ENCODE measurements around the gene DNAJC4. TPM values are rescaled to one million over a fixed set of nuclear protein-coding genes. Genes with fewer than 3 reads are reported as not detected.

Gene DNAJC4
- polyA plus RNA-seq, 1 donor from 2014 or later = 20.3 TPM

- TF ChIP-seq CTCF (IDR thresholded peaks at IDR 0.05; ENCODE audit: poor library complexity, severe bottlenecking) = no peak
Measured at GRCh38 chr11:64219755-64220154, 10.6 kb upstream of the DNAJC4 start (continued).

- H3K36me3 ChIP-seq (ENCODE audit: insufficient read depth, low read length) = no peaks in the 10 kb centered on the region
- H3K9ac ChIP-seq (ENCODE audit: low read length) = no peak overlapping the region
- no peak for TF ChIP-seq CTCF (IDR thresholded peaks at IDR 0.05; ENCODE audit: poor library complexity, severe bottlenecking)
- no peak for TF ChIP-seq RAD21 (conservative IDR thresholded peaks at IDR 0.05)
- TF ChIP-seq EZH2 (IDR thresholded peaks at IDR 0.05; ENCODE audit: borderline replicate concordance, insufficient read depth, low read length, poor library complexity, severe bottlenecking) = no peak
- no peak for TF ChIP-seq MXI1 (conservative IDR thresholded peaks at IDR 0.05; ENCODE audit: poor library complexity, severe bottlenecking)
- no peak for TF ChIP-seq EP300 (conservative IDR thresholded peaks at IDR 0.05; ENCODE audit: poor library complexity, severe bottlenecking)
- no peak for TF ChIP-seq TAF1 (IDR thresholded peaks at IDR 0.05; ENCODE audit: low read depth)
- no peak for TF ChIP-seq REST (IDR thresholded peaks at IDR 0.05; ENCODE audit: borderline replicate concordance)
- no peak for TF ChIP-seq SMC3 (conservative IDR thresholded peaks at IDR 0.05; ENCODE audit: poor library complexity)
- no peak for TF ChIP-seq POLR2AphosphoS5 (IDR thresholded peaks at IDR 0.05)
- no peak overlapping the region for H3K27ac ChIP-seq (ENCODE audit: low read length)
- no peaks in the 10 kb centered on the region for H3K9me3 ChIP-seq (ENCODE audit: low read length)
- no peaks in the 10 kb centered on the region for H4K20me1 ChIP-seq (ENCODE audit: insufficient read depth)
- H3K9me2 ChIP-seq (ENCODE audit: insufficient read depth, low read length) = no peaks in the 10 kb centered on the region
- H3F3A ChIP-seq (ENCODE audit: insufficient read depth, low read length, poor library complexity, severe bottlenecking) = no peaks in the 10 kb centered on the region
- H3K4me2 ChIP-seq (ENCODE audit: low read length) = no peak overlapping the region
- no peaks in the 10 kb centered on the region for H3K27me3 ChIP-seq (ENCODE audit: insufficient read depth, low read depth, low read length)
- H2AFZ ChIP-seq (ENCODE audit: low read depth, low read length) = no peak overlapping the region
- no peak overlapping the region for H3K4me3 ChIP-seq (ENCODE audit: low read length)
- H3K79me2 ChIP-seq (replicated peaks; ENCODE audit: insufficient read depth, low read length) = no peaks in the 10 kb centered on the region
Measured at GRCh38 chr11:64220271-64220670, 10.1 kb upstream of the DNAJC4 start.

GRCh38 chr11:64220798-64221197, 9.6 kb upstream of the DNAJC4 start:
- H3F3A ChIP-seq (ENCODE audit: insufficient read depth, low read length, poor library complexity, severe bottlenecking) = no peaks in the 10 kb centered on the region
- no peak overlapping the region for H3K27ac ChIP-seq (ENCODE audit: low read length)
- TF ChIP-seq EP300 (conservative IDR thresholded peaks at IDR 0.05; ENCODE audit: poor library complexity, severe bottlenecking) (no peak), POLR2AphosphoS5 (IDR thresholded peaks at IDR 0.05) (no peak), CTCF (IDR thresholded peaks at IDR 0.05; ENCODE audit: poor library complexity, severe bottlenecking) (no peak), SMC3 (conservative IDR thresholded peaks at IDR 0.05; ENCODE audit: poor library complexity) (no peak), TAF1 (IDR thresholded peaks at IDR 0.05; ENCODE audit: low read depth) (no peak)
- no peaks in the 10 kb centered on the region for H3K9me3 ChIP-seq (ENCODE audit: low read length)
- H2AFZ ChIP-seq (ENCODE audit: low read depth, low read length) = no peak overlapping the region
- H3K9ac ChIP-seq (ENCODE audit: low read length) = no peak overlapping the region
- H4K20me1 ChIP-seq (ENCODE audit: insufficient read depth) = no peaks in the 10 kb centered on the region
- H3K4me2 ChIP-seq (ENCODE audit: low read length) = no peak overlapping the region
- H3K79me2 ChIP-seq (replicated peaks; ENCODE audit: insufficient read depth, low read length) = peaks cover 3% of the 10 kb centered on the region
- H3K4me3 ChIP-seq (ENCODE audit: low read length) = no peak overlapping the region
- H3K27me3 ChIP-seq (ENCODE audit: insufficient read depth, low read depth, low read length) = no peaks in the 10 kb centered on the region
- H3K9me2 ChIP-seq (ENCODE audit: insufficient read depth, low read length) = no peaks in the 10 kb centered on the region
- no peaks in the 10 kb centered on the region for H3K36me3 ChIP-seq (ENCODE audit: insufficient read depth, low read length)

All from neural cell (in vitro differentiated cells).